ENCODE results near the gene DOCK8.

DNA sequence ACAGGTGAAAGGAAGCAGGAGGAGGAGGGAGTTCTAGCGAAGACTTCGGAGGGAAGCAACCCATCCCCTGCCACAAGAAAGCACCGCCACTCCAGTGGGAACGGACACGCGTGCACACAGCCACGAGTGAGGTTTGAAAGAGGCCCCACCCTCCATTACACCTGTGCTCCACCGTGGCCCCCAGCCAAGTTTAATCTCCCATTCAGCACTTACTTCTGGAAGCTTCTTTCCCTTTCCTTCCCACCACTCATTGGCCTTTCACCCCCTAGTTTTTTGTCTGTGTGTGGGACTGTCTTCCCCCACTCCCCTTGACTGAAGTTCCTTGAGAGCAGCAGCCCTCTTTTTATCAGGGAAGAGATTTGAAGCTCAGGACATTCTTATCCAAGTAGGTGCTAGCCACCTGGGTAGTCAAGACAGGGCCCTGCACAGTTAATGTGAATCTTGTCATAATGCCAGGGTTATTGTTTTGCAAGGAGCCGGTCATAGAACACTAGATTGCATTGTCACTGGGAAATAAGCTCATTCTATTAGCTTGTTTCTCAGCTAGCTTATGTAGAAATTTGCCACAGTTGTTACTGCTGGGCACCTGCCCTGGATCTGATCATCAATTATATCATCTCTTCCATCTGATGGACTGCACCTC is 256.0 kb downstream of the DOCK8 start:
- TF ChIP-seq ISL1 (CRISPR knock-in tag; IDR thresholded peaks at IDR 0.05) (no peak), ZFP3 (CRISPR knock-in tag; IDR thresholded peaks at IDR 0.05) (no peak), ZFP30 (CRISPR knock-in tag; IDR thresholded peaks at IDR 0.05) (no peak), ZC3H10 (CRISPR knock-in tag; IDR thresholded peaks at IDR 0.05) (no peak), ZNF8 (CRISPR knock-in tag; IDR thresholded peaks at IDR 0.05) (no peak), GLIS3 (CRISPR knock-in tag; IDR thresholded peaks at IDR 0.05) (no peak), PATZ1 (CRISPR knock-in tag; IDR thresholded peaks at IDR 0.05; ENCODE audit: borderline replicate concordance) (no peak), ESRRG (CRISPR knock-in tag; IDR thresholded peaks at IDR 0.05) (no peak), ZNF565 (CRISPR knock-in tag; conservative IDR thresholded peaks at IDR 0.05; ENCODE audit: low read depth) (no peak), CSRNP3 (CRISPR knock-in tag; IDR thresholded peaks at IDR 0.05) (no peak), ZNF70 (CRISPR knock-in tag; IDR thresholded peaks at IDR 0.05) (no peak), PPARA (CRISPR knock-in tag; IDR thresholded peaks at IDR 0.05; ENCODE audit: borderline replicate concordance) (no peak)
- TF ChIP-seq, protein P1, sequence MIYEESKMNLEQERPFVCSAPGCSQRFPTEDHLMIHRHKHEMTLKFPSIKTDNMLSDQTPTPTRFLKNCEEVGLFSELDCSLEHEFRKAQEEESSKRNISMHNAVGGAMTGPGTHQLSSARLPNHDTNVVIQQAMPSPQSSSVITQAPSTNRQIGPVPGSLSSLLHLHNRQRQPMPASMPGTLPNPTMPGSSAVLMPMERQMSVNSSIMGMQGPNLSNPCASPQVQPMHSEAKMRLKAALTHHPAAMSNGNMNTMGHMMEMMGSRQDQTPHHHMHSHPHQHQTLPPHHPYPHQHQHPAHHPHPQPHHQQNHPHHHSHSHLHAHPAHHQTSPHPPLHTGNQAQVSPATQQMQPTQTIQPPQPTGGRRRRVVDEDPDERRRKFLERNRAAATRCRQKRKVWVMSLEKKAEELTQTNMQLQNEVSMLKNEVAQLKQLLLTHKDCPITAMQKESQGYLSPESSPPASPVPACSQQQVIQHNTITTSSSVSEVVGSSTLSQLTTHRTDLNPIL (CRISPR knock-in tag; IDR thresholded peaks at IDR 0.05; ENCODE audit: low read depth), result no peak

All from SK-N-SH treated with all-trans-retinoic acid at 6 μM for 48 hours (cell line).